Activated CD4-positive, CD25-positive, alpha-beta regulatory T cell treated with anti-CD3 and anti-CD28 coated beads, Interleukin-2, amount 50 U/mL, for 16 hours (primary cell): ENCODE results near the gene GALNT1.

Experiments used
- DNase-seq: peaks from one replicate; pipeline ENCODE4 v3.0.0-alpha.2; 2020; ENCODE audit warnings: low read depth, low spot score

GALNT1 gene

DNA sequence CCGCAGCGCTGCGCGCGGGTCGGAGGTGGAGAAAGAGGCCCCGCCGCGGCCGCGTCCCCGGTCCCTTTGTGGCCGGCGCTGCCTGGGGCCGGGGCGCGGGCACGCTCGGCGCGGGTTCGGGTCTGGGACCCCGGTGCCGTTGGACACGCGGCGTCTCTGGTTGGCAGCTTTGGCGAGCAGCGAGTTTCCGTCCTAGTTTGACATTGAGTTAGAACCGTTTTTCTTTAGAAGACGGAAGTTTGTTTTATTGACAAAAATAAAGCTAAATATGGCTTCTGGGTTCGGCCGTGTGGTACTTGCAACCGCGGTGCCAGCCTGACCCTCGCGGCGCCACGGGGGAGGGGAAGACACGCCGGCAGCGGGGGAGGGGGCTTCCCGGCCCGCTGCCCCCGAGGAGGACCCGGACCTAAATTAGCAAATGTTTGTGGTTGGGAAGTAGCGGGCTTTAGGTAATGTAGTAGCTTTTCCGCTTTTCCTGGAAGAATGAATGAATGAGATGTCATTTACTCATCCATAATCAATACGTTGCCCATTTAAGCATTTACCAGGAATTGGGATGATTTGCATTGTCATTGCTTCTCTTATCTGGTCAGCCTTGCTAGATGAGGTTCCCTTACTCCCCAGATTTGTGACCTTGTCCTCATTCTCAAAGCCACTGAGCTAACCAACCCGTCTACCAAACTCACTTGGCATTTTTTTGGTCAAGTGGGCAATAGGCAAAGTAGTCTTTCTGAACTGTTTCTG is 530 bp downstream of the GALNT1 start:
- DNase-seq = no peak

DNA sequence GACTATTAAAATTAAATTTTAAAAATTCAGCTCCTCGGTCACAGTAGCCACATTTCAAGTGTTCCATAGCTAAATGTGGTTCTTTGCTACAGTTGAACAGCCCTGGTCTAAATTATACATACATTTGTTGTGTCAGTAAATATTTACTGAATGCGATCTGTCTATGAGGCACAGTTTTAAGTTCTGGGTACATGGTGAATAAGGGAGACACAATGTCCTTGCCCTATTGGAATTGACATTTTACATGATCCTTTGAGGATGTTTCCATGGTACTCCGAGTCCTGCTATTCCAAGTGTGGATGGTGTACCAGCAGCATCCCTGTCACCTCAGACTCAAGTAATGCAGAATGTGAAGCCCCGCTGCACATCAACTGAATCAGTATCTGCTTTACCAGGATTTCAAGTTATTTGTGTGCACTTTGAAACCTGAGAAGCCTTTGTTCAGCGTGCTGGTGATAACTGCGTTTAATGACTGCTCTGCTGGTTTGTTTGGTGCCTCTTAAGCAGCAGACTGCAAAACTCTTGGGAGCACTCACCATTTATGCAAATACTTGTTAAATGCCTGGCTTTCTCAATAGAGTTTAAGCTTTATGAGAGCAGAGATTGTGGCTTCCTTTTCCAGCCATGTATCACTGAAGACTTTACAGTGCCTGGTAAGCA is 1.5 kb downstream of the GALNT1 start:
- DNase-seq = no peak

DNA sequence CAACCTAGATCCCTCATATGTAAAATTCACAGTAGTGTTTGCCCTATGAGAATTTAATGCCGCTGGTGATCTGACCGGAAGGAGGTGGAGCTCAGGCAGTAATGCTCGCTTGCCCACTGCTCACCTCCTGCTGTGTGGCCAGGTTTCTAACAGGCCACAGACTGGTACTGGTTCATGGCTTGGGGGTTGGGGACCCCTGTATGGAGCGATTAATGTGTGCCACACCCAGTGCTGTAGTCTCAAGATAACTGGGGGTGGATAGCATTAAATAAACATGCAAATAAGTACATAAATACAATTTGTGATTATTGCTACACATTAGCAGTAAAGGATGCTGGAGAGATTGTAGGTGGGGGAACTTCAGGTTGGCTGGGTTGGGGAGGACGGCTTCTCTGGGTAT is 3.2 kb downstream of the GALNT1 start:
- DNase-seq = no peak

DNA sequence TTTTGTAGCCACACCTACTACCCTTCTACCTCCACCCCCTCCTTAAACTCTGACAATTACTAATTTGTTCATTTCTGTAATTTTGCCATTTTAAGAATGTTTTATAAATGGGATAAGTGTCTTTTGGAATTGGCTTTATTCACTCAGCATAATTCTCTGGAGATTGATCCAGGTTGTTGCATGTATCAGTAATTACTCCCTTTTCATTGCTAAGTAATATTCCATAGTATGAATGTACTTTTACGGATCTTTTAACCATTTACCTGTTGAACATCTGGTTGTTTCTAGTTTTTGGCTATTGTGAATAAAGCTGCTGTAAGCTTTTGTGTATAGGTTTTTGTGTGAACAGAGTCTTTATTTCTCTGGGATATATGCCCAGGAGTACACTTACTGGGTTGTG is 4.1 kb downstream of the GALNT1 start:
- no peak for DNase-seq

DNA sequence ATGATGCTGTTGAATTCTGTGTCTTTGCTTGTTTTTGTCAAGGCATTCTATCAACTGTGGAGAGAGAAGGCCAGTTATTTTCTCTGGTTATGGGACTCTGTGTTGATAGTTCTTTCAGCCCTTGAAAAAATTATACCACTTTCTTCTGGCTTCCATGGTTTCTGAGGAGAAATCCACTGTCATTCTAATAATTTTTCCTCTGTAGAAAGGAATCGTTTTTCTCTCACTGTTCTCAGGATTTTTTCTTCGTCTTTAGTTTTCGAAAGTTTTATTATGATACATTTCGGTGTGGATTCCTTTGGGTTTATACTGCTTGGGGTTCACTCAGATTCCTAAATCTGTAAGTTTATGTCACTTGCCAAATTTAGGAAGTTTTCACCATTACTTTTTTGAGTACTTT is 6.6 kb downstream of the GALNT1 start:
- no peak for DNase-seq

DNA sequence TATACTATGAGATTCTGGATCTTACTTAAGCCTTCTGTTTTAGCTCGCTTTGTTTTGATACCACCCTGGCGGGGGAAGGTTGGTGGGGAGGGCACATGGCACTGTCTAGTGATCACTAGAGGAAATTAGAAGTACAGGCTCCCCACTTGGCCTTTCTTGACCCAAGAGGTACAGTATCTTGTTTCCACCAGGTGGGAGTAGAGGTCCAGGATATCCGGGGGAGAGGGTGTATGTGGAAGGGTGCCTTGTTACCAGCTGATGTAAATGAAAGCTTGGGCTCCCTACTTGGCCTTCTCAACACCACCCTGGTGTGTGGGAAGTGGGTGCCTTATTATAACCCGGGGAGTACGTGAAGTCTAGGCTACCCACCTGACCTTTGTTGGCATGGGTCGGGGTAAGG is 7.5 kb downstream of the GALNT1 start:
- no peak for DNase-seq

DNA sequence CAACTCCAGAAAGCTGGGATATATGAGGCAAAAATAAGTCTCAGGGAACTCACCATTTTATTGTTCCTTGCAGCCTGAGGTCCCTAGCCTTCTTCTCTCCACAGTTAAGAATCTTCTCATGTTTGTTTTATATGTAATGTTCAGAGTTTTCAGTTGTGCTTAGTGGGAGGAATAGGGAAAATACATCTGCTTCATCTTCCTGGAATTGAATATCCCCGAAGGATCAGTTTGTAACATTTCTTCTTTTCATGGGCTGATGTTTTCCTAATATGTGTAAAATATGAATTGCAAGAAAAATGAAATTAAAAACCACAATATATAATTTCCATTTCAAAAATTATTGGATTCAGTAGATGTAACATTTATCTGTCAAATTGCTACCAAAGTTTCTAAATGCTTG is 8.0 kb downstream of the GALNT1 start:
- DNase-seq = no peak

DNA sequence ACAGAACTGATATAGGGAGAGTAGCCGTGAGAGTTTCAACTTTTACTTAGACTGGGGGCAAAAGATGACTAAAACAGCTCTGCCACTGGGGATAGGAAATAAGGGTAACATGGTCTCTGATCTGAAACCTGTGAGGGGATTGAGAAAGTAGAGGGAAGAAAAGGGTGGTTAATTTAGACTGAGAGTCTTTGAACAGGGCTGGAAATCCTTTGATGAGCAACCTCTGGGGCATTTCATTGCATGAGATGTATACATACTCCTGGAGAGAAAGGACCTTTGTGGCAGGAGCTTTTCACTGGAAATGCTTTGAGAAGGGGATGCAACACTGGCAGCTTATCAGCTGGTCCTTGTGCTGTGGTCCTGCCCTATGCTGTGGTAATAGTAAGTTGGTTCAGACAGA is 9.4 kb downstream of the GALNT1 start:
- no peak for DNase-seq

DNA sequence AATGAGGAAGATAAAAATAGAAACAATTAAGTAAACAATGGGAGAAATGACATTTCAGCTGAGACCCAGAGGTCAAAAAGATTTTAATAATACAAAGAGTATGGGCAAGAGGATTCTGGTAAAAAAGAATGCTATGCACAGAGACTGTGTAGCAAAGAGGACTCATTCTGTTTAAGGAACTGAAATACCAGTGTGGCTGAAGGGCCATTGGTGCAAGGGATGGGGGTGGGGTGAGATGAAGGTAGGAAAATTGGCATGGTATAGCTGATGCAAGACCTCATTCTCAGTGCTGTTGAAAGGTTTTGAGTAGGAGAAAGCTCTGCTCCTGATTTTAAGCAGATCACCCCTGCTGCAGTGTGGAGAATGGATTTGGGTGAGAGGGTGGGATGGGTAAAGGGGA is 10.8 kb downstream of the GALNT1 start:
- no peak for DNase-seq

DNA sequence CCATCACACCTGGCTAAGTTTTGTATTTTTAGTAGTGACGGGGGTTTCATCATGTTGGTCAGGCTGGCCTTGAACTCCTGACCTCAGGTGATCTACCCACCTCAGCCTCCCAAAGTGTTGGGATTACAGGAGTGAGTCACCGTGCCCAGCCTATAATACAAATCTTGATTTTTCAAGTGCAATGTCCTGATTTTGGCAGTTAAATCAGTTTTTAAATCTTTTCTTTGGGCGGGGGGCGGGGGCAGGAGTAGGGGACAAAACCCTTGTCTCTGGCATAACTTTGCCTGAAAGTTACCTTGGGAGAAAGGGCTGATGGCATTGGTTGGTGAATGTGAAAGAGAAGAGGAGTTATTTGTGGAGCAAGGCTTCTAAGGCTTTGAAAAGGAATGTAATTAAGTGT is 12.3 kb downstream of the GALNT1 start:
- no peak for DNase-seq

DNA sequence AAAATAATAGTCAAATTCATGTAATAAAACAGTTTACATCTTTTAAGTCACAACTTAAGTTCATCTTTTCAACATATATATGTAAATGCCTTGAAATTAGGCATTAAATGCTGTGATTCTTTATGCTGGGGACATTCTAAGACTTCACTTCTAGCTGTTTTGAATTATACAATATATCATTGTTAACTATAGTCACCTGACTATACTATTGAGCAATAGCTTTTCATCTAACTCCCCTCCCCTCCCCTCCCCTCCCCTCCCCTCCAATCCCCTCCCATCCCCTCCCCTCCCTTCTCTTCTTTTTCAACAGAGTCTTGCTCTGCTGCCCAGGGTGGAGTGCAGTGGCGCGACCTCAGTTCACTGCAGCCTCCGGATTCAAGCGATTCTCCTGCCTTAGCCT is 16.2 kb downstream of the GALNT1 start:
- no peak for DNase-seq

DNA sequence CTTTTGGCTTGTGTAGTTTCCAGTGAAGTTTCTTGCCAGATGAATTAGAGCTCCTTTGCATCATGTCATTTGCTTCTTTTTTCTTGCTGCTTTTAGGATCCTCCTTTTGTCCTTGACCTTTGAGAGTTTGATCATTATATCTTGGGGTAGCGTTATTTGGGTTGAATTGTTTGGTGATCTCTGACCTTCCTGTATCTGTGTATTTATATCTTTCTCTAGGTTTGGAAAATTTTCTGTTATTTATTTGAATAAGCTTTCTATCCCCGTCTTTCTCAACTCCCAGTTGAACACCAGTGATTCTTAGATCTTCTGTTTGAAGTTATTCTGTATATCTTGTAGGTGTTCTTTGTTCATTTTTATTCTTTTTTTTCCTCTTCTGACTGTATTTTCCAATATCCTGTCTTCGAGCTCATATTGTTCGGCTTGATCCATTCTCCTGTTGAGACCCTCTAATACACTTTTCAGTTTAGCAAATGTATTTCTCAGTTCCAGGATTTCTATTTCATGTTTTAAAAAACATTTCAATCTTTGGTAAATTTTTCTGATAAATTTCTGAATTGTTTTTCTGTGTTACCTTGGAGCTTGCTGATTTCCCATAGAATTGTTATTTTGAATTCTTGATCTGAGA is 20.8 kb downstream of the GALNT1 start:
- no peak for DNase-seq

DNA sequence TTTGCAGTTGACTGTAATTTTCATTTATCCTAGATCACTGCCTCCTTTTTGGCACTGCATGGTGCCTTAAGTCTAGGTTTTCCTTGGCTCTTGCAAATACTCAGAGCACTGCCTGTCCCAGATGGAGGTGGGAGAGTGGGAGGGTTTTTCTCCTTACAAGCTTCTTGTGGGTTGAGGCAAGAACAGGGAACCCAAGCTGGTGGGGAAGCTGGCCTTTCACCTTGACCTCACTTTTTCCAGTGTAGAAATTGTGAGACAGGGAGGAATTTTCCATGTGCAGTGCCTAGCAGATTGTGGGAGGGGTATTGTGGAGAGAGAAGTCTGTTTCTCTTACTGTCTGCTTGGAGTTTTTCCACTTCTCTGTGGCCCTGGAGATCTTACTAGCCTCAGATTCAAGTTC is 21.5 kb downstream of the GALNT1 start:
- no peak for DNase-seq

DNA sequence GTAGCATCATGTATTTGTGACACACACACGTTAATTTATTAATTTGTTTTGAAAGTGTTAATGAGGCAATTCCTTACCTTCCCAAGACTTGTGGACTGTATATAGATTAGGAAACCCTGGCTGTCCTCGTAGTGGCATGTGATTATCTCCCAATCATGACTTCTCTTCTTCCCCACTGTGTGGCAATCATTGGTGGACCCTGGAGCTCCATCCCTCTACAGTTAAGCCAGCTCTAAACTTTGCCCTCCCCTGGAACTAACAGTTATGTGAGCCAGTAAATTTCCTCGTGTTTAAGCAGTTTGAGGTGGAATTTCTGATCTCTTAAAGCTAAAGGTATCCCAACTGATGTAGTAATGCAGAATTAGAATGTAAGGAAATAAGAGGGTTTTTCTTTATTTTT is 22.0 kb downstream of the GALNT1 start:
- DNase-seq = no peak

DNA sequence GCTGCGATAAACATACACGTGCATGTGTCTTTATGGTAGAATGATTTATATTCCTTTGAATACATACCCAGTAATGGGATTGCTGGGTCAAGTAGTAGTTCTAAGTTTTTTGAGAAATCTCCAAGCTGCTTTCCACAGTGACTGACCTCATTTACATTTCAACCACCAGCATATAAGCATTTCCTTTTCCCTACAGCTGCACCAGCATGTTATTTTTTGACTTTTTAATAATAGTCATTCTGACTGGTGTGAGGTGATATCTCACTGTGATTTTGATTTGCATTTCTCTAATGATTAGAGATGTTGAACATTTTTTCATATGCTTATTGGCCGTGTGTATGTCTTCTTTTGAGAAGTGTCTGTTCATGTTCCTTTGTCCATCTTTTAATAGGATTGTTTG is 22.8 kb downstream of the GALNT1 start:
- no peak for DNase-seq

DNA sequence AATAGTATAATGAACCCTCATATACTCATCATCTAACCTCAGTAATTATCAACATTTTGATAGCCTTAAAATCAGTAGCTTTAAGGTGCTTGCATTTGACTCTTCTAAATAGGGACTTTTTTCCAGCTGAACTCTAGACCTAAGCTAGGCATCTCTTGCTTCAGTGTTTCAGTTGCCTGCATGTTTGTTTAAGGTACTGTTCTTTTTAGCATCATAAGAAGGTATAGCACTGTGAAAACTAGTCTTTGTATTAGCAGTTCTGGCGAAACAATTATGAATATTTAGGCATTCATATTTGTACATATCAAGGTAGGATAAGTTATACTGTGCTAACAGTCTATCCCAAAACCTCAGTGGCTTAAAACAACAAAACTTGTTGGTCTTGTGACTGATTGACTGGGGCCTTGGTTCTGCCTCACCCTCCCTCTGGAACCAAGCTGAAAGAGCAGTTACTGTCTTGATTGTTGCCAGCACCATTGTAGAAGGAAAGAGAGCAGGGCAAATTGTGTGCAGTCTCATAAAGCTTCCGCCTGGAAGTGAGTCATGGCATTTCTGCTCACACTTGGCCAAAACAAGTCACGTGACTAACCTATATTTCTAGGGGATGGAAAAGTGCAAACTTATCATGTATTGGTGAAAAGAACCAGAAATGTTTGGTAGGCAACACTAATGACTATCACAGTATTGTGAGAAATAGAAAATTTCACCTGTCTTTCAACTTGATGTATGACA is 24.3 kb downstream of the GALNT1 start:
- DNase-seq = no peak

DNA sequence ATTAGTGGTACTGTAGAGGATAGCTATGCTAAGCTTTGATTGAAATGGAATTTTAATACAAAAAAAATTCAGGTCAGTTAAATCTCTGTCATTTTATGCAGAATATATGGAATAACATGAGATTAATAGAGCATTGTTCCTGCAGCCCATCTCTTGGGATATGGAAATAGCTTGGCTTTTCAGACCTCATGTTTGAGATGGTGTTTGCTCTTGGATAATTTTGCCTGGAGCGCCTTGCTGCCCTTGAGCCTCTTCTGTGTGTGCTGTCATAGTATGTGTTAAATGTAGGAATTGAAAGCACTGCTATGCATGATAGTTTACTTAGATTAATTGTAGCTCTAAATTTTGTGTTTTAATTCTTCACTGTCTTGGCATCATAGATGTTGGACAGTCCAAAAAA is 27.7 kb downstream of the GALNT1 start:
- no peak for DNase-seq

DNA sequence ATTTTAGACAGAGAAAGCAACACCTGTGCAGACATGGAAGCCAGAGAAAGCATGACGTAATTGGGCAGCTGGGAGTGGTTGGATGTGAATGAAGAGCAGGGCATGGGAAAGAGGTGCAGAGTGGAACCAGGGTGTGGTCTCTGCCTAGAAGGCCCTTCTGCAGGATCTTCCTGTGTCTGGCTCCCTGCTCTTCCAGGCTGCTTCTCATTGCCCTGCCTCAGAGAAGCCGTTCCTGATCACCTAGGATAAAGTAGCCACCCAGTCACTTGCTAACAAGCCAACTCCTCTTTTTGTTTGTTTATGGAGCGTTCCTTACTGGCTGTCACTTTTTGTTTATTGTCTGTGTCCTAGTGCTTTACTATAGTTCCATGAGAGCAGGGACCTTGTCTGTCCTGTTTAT is 28.5 kb downstream of the GALNT1 start:
- DNase-seq = no peak

DNA sequence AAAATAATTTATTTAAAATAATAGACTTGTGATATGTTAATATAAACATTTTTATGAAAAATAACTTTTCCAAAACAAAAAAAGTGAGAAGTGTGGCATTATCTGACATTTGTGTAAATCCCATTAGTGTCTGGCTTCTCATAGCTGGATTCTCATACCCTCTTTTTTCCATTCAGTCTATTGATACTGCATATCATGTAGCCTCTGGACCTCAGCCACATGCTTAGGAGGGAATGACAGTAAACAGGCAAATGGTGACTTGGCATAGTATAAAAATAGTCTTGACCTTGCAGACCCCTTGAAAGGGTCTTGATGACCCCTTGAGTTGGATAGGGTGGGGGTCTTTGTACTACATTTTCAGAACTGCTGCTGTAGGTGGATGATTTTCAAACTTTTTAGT is 29.2 kb downstream of the GALNT1 start:
- DNase-seq = no peak

DNA sequence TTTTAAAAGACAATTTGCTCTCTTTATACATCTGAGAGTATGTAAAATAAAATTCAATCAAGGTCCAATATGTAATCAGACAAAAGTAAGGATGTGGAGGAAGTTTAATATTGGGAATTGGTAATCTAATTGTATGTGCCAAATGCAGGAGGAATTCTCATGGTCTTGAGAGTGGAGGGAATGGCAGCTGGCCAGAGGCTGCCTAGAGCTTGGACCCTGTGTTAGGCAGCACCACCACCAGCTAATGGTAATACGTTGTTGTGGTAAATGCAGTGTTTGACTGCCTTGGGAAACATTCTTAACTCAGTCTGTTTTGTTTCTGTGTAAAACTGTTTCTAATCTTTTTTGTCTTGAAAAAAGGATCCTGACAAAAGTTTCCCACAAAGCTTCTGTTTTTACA is 30.0 kb downstream of the GALNT1 start:
- DNase-seq = no peak

DNA sequence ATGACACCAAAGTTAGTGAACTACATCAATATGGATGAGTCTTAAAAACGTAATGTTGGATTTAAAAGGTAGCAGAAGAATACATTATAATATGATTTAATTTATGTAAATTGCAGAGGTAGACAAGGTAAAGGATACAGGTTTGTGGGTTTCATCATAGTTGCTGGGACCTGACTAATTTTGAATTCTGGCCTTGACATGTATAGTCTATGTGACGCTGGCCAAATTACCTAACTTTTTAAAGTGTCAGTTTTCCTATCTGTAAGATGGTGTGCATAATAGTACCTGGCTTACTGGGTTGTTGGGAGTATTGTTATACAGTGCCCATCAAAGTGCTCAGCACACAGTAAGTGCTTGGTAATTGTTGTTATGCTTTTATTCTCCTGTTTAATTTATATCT is 34.5 kb downstream of the GALNT1 start:
- DNase-seq = no peak

DNA sequence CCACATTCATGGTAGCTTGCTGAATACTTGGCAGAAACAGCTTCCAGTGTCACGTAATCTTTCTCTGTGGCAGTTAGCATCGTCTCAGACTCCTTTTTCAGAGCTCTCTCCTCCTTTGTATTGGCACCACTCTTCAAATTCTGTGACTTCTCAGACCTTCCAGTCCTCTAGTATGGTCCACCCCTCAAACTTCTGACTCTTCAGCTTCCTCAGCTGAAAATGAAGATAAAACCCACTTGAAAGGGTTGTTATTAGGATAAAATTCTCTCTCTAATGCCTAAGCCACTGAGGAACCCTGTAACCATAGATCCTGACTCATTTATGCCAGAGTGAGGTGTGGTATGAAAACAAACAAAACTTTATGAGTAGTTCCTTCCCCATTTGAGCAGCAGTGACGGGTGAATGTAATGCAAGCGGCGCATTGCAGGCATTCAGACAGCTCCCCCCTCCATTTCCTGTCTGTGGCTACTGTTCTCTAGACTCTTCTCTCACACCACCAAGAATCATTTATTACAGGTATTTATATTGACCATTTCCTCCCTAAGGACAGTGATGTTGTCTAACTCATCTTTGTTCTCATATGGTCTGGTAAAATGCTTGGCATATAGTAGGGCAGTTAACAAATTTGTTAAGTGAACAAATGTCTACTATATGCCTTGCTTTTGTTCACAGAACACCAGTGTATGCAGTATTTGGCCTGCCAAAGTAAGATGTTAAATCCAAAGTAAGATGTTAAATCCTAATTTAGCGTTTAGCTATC is 35.3 kb downstream of the GALNT1 start:
- DNase-seq = peak; percentile 28
